Measurements from ENCODE around the gene PVALEF. TPM values are rescaled to one million over a fixed set of nuclear protein-coding genes. Genes with fewer than 3 reads are reported as not detected.
A peak's percentile ranks its signal among the peaks of the same experiment; 100 is the strongest.

The PVALEF gene
- total RNA-seq: not detected in 2 replicates
- long read RNA-seq: 0 reads

- no peaks in the 10 kb centered on the region for H3K36me3 Mint-ChIP-seq (ENCODE audit: unreplicated experiment)
- H3K27ac Mint-ChIP-seq (ENCODE audit: unreplicated experiment): no peak within 1 kb of the TSS
- TF ChIP-seq, protein P1, sequence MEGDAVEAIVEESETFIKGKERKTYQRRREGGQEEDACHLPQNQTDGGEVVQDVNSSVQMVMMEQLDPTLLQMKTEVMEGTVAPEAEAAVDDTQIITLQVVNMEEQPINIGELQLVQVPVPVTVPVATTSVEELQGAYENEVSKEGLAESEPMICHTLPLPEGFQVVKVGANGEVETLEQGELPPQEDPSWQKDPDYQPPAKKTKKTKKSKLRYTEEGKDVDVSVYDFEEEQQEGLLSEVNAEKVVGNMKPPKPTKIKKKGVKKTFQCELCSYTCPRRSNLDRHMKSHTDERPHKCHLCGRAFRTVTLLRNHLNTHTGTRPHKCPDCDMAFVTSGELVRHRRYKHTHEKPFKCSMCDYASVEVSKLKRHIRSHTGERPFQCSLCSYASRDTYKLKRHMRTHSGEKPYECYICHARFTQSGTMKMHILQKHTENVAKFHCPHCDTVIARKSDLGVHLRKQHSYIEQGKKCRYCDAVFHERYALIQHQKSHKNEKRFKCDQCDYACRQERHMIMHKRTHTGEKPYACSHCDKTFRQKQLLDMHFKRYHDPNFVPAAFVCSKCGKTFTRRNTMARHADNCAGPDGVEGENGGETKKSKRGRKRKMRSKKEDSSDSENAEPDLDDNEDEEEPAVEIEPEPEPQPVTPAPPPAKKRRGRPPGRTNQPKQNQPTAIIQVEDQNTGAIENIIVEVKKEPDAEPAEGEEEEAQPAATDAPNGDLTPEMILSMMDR (IDR thresholded peaks at IDR 0.05): no peak
- DNase-seq (ENCODE audit: extremely low spot score, unreplicated experiment): no peak
- peaks cover 5% of the 10 kb centered on the region for H3K27me3 Mint-ChIP-seq (ENCODE audit: unreplicated experiment)
- H3K4me1 Mint-ChIP-seq (ENCODE audit: unreplicated experiment): peaks cover 2% of the 10 kb centered on the region
- H3K4me3 Mint-ChIP-seq (ENCODE audit: unreplicated experiment): peak within 1 kb of the TSS; percentile 32
- no peaks in the 10 kb centered on the region for H3K9me3 Mint-ChIP-seq (ENCODE audit: unreplicated experiment)
Measured at GRCh38 chr17:81165246-81166032, at the start of gene PVALEF. TSS of gene PVALEF (plus strand) at chr17:81165507. CDS start at chr17:81181227, 15,720 bp downstream.

GRCh38 chr17:81115749-81116464 lies 49.4 kb upstream of the PVALEF start:
- Mint-ChIP-seq H3K4me1 (ENCODE audit: unreplicated experiment) (no peaks in the 10 kb centered on the region), H3K4me3 (ENCODE audit: unreplicated experiment) (no peak overlapping the region), H3K27me3 (ENCODE audit: unreplicated experiment) (no peaks in the 10 kb centered on the region), H3K9me3 (ENCODE audit: unreplicated experiment) (no peaks in the 10 kb centered on the region), H3K27ac (ENCODE audit: unreplicated experiment) (no peak overlapping the region), H3K36me3 (ENCODE audit: unreplicated experiment) (peaks cover 2% of the 10 kb centered on the region)
- TF ChIP-seq, protein P1 (IDR thresholded peaks at IDR 0.05): no peak
- no peak for DNase-seq (ENCODE audit: extremely low spot score, unreplicated experiment)

- H3K4me1 Mint-ChIP-seq (ENCODE audit: unreplicated experiment): no peaks in the 10 kb centered on the region
- no peaks in the 10 kb centered on the region for H3K9me3 Mint-ChIP-seq (ENCODE audit: unreplicated experiment)
- TF ChIP-seq, protein P1 (IDR thresholded peaks at IDR 0.05): no peak
- H3K27me3 Mint-ChIP-seq (ENCODE audit: unreplicated experiment): no peaks in the 10 kb centered on the region
- H3K27ac Mint-ChIP-seq (ENCODE audit: unreplicated experiment): no peak overlapping the region
- H3K4me3 Mint-ChIP-seq (ENCODE audit: unreplicated experiment): no peak overlapping the region
- peaks cover 2% of the 10 kb centered on the region for H3K36me3 Mint-ChIP-seq (ENCODE audit: unreplicated experiment)
- DNase-seq (ENCODE audit: extremely low spot score, unreplicated experiment): no peak
Measured at GRCh38 chr17:81116704-81117103, 48.6 kb upstream of the PVALEF start.

GRCh38 chr17:81117672-81118198 lies 47.6 kb upstream of the PVALEF start:
- Mint-ChIP-seq H3K36me3 (ENCODE audit: unreplicated experiment) (peaks cover 2% of the 10 kb centered on the region), H3K27me3 (ENCODE audit: unreplicated experiment) (no peaks in the 10 kb centered on the region), H3K4me3 (ENCODE audit: unreplicated experiment) (no peak overlapping the region)

More at GRCh38 chr17:81117672-81118198, 47.6 kb upstream of the PVALEF start:
- TF ChIP-seq, protein P1 (IDR thresholded peaks at IDR 0.05): no peak
- Mint-ChIP-seq H3K9me3 (ENCODE audit: unreplicated experiment) (no peaks in the 10 kb centered on the region), H3K4me1 (ENCODE audit: unreplicated experiment) (no peaks in the 10 kb centered on the region), H3K27ac (ENCODE audit: unreplicated experiment) (no peak overlapping the region)
- DNase-seq (ENCODE audit: extremely low spot score, unreplicated experiment): no peak

Data from osteocyte (in vitro differentiated cells).